NCI-H82 treated with DMSO at 0.1 percent for 48 hours (cell line): ENCODE measurements around the gene KIF18B.

Experiments
- DNase-seq: peaks from one replicate; lab custom pipeline; 2025; ENCODE audit not compliant: unreplicated experiment; lab: John Stamatoyannopoulos, UW

KIF18B gene

DNA sequence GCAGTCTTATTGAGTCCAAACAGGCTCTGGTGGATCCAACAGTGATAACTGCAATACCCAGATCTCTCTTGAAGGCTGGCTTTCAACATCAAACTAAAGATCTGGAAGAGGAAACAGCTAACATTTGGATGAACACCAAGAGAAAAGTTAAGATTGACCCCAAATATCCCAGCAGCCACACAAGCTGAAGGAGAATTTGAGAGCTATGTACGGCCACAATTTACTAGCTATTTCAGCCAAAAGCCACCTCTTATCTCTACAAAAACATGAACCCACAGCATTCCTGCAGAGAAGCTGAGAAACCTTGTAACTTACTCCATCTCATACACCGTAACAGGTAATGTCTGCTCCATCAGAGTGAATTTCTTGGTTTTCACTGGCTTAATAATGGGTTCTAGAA is 62.6 kb downstream of the KIF18B start:
- DNase-seq, result no peak

DNA sequence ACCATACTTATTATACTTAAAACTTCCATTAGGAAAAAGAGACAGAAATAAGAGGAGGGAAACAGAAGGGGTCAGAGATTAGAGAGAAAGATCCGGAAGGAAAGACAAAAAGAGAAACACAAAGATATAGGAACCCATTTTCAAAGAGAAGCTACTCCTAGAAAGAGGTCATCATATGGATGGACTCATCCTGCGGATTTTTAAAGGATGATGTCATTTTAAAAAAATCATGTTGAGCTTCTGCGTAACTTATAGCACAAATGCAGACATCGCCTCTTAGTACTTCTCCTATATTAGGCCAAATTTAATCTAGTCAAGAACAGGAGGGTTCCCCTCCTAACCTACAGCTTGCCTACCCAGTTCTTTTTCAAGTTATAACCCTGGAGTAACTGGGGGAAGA is 66.4 kb downstream of the KIF18B start:
- no peak for DNase-seq

DNA sequence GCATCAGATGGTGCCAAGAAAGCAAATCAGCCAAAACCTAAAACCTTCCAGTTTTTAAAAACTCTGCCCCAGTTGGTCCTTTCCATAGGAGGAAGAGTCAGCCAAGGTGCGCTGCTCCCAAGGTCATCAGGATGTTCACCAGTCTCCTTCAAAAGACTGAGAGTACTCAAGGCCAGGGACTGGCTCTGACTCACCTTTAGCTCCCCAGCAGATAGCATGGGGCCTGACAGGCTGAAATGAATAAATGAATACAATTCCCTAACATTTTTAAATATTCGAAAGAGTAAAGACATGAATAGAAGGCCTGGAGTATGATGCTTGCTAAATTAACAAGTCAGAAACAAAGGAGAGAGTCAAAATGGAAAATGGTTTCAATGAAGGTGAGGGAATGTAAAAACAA is 67.5 kb downstream of the KIF18B start:
- no peak for DNase-seq

DNA sequence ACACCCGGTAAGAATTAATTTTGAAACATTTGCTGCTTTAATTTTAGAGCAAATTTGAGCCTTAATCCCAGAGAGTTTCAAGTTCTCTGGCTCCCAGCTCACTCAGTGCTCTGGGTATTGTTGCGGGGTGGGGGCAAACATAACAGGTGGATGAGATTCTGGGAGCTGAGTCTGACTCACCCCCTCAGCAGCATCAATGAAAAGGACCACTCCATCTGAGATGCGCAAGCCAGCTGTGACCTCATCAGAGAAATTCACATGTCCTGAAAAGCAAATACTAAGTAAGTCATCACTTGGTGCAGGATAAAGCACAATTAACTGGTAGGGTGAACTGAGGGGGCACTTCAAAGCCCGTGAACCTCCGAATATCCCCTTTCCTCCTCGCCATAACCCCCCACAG is 68.2 kb downstream of the KIF18B start:
- no peak for DNase-seq

DNA sequence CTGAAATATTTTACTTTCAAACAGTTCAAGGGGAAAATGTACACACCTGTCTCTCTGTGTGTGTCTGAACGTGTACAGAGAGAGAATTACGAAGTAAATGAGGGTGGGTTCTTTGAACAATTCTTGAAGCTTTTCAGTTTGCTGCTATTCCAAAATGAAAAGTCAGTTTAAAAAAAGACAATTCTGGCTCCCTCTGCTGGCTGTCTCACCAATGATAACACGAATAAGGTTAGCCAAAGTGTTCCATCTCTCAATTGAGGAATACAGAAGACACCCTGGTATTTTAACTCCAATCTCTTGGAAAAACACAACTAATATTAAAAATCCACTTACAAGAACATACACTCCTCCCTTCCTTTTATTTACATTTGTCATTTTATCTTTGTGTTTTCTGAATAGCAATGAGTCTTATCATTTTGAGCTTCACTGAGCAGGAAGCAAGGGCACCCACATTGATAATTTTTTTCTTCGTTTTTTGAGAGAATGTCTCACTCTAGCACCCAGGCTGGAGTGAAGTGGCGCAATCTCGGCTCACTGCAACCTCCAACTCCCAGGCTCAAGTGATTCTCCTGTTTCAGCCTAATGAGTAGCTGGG is 68.8 kb downstream of the KIF18B start:
- DNase-seq, result no peak

DNA sequence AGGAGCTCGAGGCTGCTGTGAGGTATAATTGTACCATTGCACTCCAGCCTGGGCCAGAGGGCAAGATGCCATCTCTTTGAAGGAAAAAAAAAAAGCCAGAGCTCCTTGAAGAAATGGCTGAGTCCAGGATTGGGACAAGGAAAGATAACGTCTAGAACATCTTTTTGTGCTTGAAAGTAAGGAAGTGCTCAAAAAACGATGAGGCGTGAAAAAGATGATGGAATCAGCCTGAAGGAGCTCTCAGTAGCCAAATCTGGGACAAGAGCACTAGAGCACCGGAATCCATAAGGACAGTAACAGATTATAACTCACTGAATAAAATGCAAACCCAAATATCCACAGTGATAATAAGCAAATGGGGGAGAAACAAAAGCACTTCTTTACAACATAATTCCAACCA is 70.5 kb downstream of the KIF18B start:
- DNase-seq, result no peak

DNA sequence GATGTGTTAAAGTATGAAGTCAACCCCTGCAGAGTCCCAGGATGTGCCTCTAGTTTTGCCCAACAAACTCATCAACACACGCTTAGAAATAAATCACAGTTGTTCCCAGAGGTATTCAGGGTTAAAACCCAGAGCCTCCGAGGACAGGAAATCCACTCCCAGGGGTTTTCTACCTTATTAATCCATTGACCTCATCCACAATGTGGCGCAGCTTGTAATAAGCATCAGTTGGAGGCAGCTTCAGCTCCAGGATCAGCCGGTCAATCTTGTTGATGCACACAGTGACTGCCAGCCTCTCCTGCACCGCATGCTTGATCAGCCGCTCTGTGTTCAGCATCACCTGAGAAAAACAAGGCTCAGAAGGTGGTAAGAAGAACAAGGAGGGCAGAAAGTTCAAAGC is 71.8 kb downstream of the KIF18B start:
- DNase-seq, result no peak
